Natural killer cell (primary cell): ENCODE measurements around the gene RAPGEF1. TPM values are rescaled to one million over a fixed set of nuclear protein-coding genes. Genes with fewer than 3 reads are reported as not detected.

ENCODE experiments used
- ATAC-seq, 3 donors: fragments of 150-1000 bp in 2 of 3; fragments of 200-7000 bp in 1 of 3; cut with Tn5 transposase; 1 replicate in 1 of 3; 2 replicates in 2 of 3; pipeline ENCODE4 v1.10.0; 2021; ENCODE audit warnings: mild to moderate bottlenecking in 2 of 3, moderate library complexity in 2 of 3
- DNase-seq, 2 donors: peaks; one replicate each; pipeline versions ENCODE4 v3.0.0 to v3.0.0-alpha.2; 2013 to 2021; ENCODE audit warnings: mixed read lengths in 1 of 2
- H3K27ac ChIP-seq: one replicate; pipeline ENCODE4 v1.5.1; 2013; ENCODE audit warnings: mild to moderate bottlenecking, low read length
- H3K27me3 ChIP-seq: one replicate; pipeline ENCODE4 v1.6.1; 2013; ENCODE audit warnings: low read length; ENCODE audit not compliant: control insufficient read depth, insufficient read depth
- H3K36me3 ChIP-seq: one replicate; pipeline ENCODE4 v1.6.1; 2013; ENCODE audit warnings: low read length; ENCODE audit not compliant: control insufficient read depth, insufficient read depth
- H3K4me1 ChIP-seq: one replicate; pipeline ENCODE4 v1.6.1; 2013; ENCODE audit warnings: low read length; ENCODE audit not compliant: control insufficient read depth, insufficient read depth
- H3K4me3 ChIP-seq: one replicate; pipeline ENCODE4 v1.5.1; 2013; ENCODE audit warnings: low read length
- H3K9me3 ChIP-seq: one replicate; pipeline ENCODE4 v1.6.1; 2013; ENCODE audit warnings: low read length; ENCODE audit not compliant: control insufficient read depth, insufficient read depth
- H3K27ac Mint-ChIP-seq, 2 donors: one replicate each; pipeline ENCODE4 v1.8.0; 2022; ENCODE audit warnings: mild to moderate bottlenecking in 2 of 2, mixed read lengths in 2 of 2, moderate library complexity in 1 of 2
- H3K27me3 Mint-ChIP-seq, 2 donors: one replicate each; pipeline ENCODE4 v1.8.0; 2022; ENCODE audit warnings: low read depth in 2 of 2, mixed read lengths in 2 of 2
- H3K36me3 Mint-ChIP-seq: one replicate; pipeline ENCODE4 v1.8.0; 2022; ENCODE audit warnings: mixed read lengths
- H3K4me1 Mint-ChIP-seq, 2 donors: one replicate each; pipeline ENCODE4 v1.8.0; 2022; ENCODE audit warnings: mixed read lengths in 2 of 2
- H3K4me3 Mint-ChIP-seq: one replicate; pipeline ENCODE4 v1.8.0; 2022; ENCODE audit warnings: mild to moderate bottlenecking, moderate library complexity, mixed read lengths
- H3K9me3 Mint-ChIP-seq, 2 donors: one replicate each; pipeline ENCODE4 v1.8.0; 2022; ENCODE audit warnings: mixed read lengths in 2 of 2
- CTCF ChIP-seq: fragments of 200-600 bp; IDR thresholded peaks from one replicate; pipeline ENCODE4 v1.8.0; 2022; ENCODE audit warnings: antibody characterized with exemption
- WGBS: methylation state at CpG from one replicate; pipeline ENCODE4 v1.1.7; 2013; ENCODE audit warnings: missing lambda C conversion rate; ENCODE audit not compliant: insufficient coverage; 5-methylcytosine and 5-hydroxymethylcytosine counted together
- intact Hi-C: fragments of 100-400 bp; cut with micrococcal nuclease; formaldehyde crosslinking; loops from one replicate; pipeline ENCODE4 v1.14.2; 2022
- total RNA-seq, 4 donors: library from RNA; stranded (reverse); fragments of 120-200 nt in 1 of 4; gene quantifications; one replicate each; pipeline versions ENCODE4 v1.2.3 to v1.2.4, GENCODE V29; 2013 to 2022

The RAPGEF1 gene
- total RNA-seq, 3 donors from 2014 or later (not counting 1 experiment from before 2014, with no cell fraction given) = 210 to 224 (median 222) TPM

GRCh38 chr9:131669269-131670157 lies 70.4 kb downstream of the RAPGEF1 start:
- no peaks in the 10 kb centered on the region for H3K9me3 Mint-ChIP-seq
- no peaks in the 10 kb centered on the region for H3K9me3 ChIP-seq
- no peak overlapping the region for H3K4me3 ChIP-seq

GRCh38 chr9:131668439-131669268 lies 71.2 kb downstream of the RAPGEF1 start:
- peak overlapping the region; percentile 98 to 99 for H3K27ac Mint-ChIP-seq
- H3K36me3 Mint-ChIP-seq = no peaks in the 10 kb centered on the region
- intact Hi-C loops = loop anchor here (1.0 to 10.0 kb wide), 7 partner anchors 10 to 686 kb away; partner anchors contain the start of gene SETX
- peak; percentile 72 to 85 for DNase-seq
- H3K27me3 Mint-ChIP-seq = no peaks in the 10 kb centered on the region
- Histone ChIP-seq H3K36me3 (no peaks in the 10 kb centered on the region), H3K9me3 (no peaks in the 10 kb centered on the region), H3K27me3 (no peaks in the 10 kb centered on the region), H3K4me3 (no peak overlapping the region), H3K27ac (peak overlapping the region; percentile 92), H3K4me1 (peaks cover 84% of the 10 kb centered on the region)
- H3K4me3 Mint-ChIP-seq = peak overlapping the region; percentile 66
- peaks cover 89 to 90% of the 10 kb centered on the region in 2 donors for H3K4me1 Mint-ChIP-seq
- ATAC-seq = peak; percentile 67 to 77 (median 72)
- no peaks in the 10 kb centered on the region for H3K9me3 Mint-ChIP-seq
- no peak for TF ChIP-seq CTCF
- 15% methylated on average over 14 of the region's 15 CpGs for WGBS

More at GRCh38 chr9:131669269-131670157, 70.4 kb downstream of the RAPGEF1 start:
- intact Hi-C loops = loop anchor here (5.0 to 10.0 kb wide), 2 partner anchors 262 to 685 kb away; partner anchors contain the start of gene SETX
- no peak for TF ChIP-seq CTCF
- H3K27ac ChIP-seq = peak overlapping the region; percentile 92
- peaks cover 90% of the 10 kb centered on the region for H3K4me1 ChIP-seq
- no peaks in the 10 kb centered on the region for H3K27me3 ChIP-seq
- Mint-ChIP-seq H3K4me1 (peaks cover 80 to 89% of the 10 kb centered on the region in 2 donors), H3K36me3 (no peaks in the 10 kb centered on the region), H3K27me3 (no peaks in the 10 kb centered on the region), H3K4me3 (peak overlapping the region; percentile 66), H3K27ac (peak overlapping the region; percentile 98 to 99)
- ATAC-seq (no peak), DNase-seq (peak in 1 of 2 donors; percentile 37)
- 59% methylated on average over 11 of the region's 12 CpGs for WGBS
- no peaks in the 10 kb centered on the region for H3K36me3 ChIP-seq

- peak overlapping the region; percentile 92 for H3K27ac ChIP-seq
- peak overlapping the region; percentile 70 for H3K4me3 Mint-ChIP-seq
- peaks cover 92 to 93% of the 10 kb centered on the region in 2 donors for H3K4me1 Mint-ChIP-seq
- 55% methylated on average over 6 of the region's 9 CpGs for whole genome bisulfite sequencing
- no peaks in the 10 kb centered on the region for H3K27me3 Mint-ChIP-seq
- peak overlapping the region; percentile 98 to 99 for H3K27ac Mint-ChIP-seq
- H3K9me3 ChIP-seq = no peaks in the 10 kb centered on the region
- H3K27me3 ChIP-seq = no peaks in the 10 kb centered on the region
- H3K4me1 ChIP-seq = peaks cover 78% of the 10 kb centered on the region
- no peaks in the 10 kb centered on the region for H3K36me3 Mint-ChIP-seq
- DNase-seq = no peak
- H3K9me3 Mint-ChIP-seq = no peaks in the 10 kb centered on the region
- peak in 1 of 3 donors; percentile 8 for ATAC-seq
- H3K4me3 ChIP-seq = no peak overlapping the region
- intact Hi-C loops = loop anchor here (1.0 to 10.0 kb wide), 7 partner anchors 10 to 687 kb away; partner anchors contain the start of gene SETX
- H3K36me3 ChIP-seq = no peaks in the 10 kb centered on the region
- no peak for TF ChIP-seq CTCF
These were observed 71.8 kb downstream of the RAPGEF1 start for GRCh38 chr9:131668057-131668438.
